B cell (primary cell): ENCODE data around the gene OVOL3. TPM values are rescaled to one million over a fixed set of nuclear protein-coding genes. Genes with fewer than 3 reads are reported as not detected.

Source experiments
- ATAC-seq: fragments of 200-7000 bp; cut with Tn5 transposase; one replicate; pipeline ENCODE4 v1.10.0; 2021; ENCODE audit warnings: low read depth, mild to moderate bottlenecking, moderate number of reproducible peaks, moderate library complexity
- CTCF ChIA-PET: fragments of 350-600 bp; sonication (Branson Sonifier 250); formaldehyde crosslinking; loops from one replicate; lab custom pipeline; 2021; ENCODE audit warnings: antibody characterized with exemption, inconsistent platforms; lab: Charles Lee
- POLR2A ChIA-PET: fragments of 350-600 bp; sonication (Branson Sonifier 250); formaldehyde crosslinking; loops from one replicate; lab custom pipeline; 2021; ENCODE audit warnings: antibody characterized with exemption; lab: Charles Lee
- DNase-seq: peaks from one replicate; pipeline ENCODE4 v3.0.0; 2013
- H2AFZ ChIP-seq: 2 replicates; pipeline ENCODE4 v1.6.1; 2012; ENCODE audit warnings: mild to moderate bottlenecking, low read depth, low read length; ENCODE audit not compliant: insufficient read depth, poor library complexity, severe bottlenecking
- H3K27ac ChIP-seq, 2 donors: 1 replicate in 1 of 2; 2 replicates in 1 of 2; pipeline ENCODE4 v1.5.1; 2012 to 2013; ENCODE audit warnings: low read length in 2 of 2, mild to moderate bottlenecking in 2 of 2, moderate library complexity in 1 of 2
- H3K27me3 ChIP-seq, 4 experiments: fragments of 200-600 bp in 1 of 4; sonication (generic) in 1 of 4; replicated peaks in 1 of 4; 1 replicate in 2 of 4; 2 replicates in 2 of 4; pipeline versions ENCODE4 v1.6.1 to v1.7.0; 2013 to 2016; ENCODE audit warnings: low read length in 3 of 4, mild to moderate bottlenecking in 2 of 4, mixed read lengths in 1 of 4, moderate library complexity in 1 of 4; ENCODE audit not compliant: insufficient read depth in 4 of 4, control insufficient read depth in 3 of 4; ENCODE audit errors: control extremely low read depth in 1 of 4
- H3K36me3 ChIP-seq, 2 experiments: replicated peaks in 1 of 2; 1 replicate in 1 of 2; 2 replicates in 1 of 2; pipeline versions ENCODE4 v1.6.1 to v1.7.1; 2013; ENCODE audit warnings: low read length in 1 of 2; ENCODE audit not compliant: insufficient read depth in 2 of 2, control insufficient read depth in 1 of 2; ENCODE audit errors: control extremely low read depth in 1 of 2, extremely low read depth in 1 of 2
- H3K4me1 ChIP-seq, 2 donors: fragments of 200-600 bp in 1 of 2; sonication (generic) in 1 of 2; 1 replicate in 1 of 2; 2 replicates in 1 of 2; pipeline versions ENCODE4 v1.5.1 to v1.6.1; 2013 to 2017; ENCODE audit warnings: low read length in 2 of 2; ENCODE audit not compliant: control insufficient read depth in 2 of 2, insufficient read depth in 2 of 2
- H3K4me2 ChIP-seq: replicated peaks from 2 replicates; pipeline ENCODE3; 2012; ENCODE audit warnings: mild to moderate bottlenecking, low read depth, low read length; ENCODE audit not compliant: poor library complexity, severe bottlenecking
- H3K4me3 ChIP-seq, 5 experiments: fragments of 200-600 bp in 1 of 5; sonication (generic) in 1 of 5; 1 replicate in 3 of 5; 2 replicates in 2 of 5; pipeline versions ENCODE4 v1.5.1 to v1.7.0; 2011 to 2016; ENCODE audit warnings: low read length in 4 of 5, mild to moderate bottlenecking in 4 of 5, low read depth in 2 of 5, control low read depth in 1 of 5, moderate library complexity in 1 of 5; ENCODE audit not compliant: insufficient read depth in 1 of 5; ENCODE audit errors: control extremely low read depth in 1 of 5, extremely low read depth in 1 of 5
- H3K79me2 ChIP-seq: fragments of 200-600 bp; sonication (generic); one replicate; pipeline ENCODE4 v1.6.0; 2016; ENCODE audit warnings: low read length; ENCODE audit not compliant: control insufficient read depth, insufficient read depth
- H3K9ac ChIP-seq: fragments of 200-600 bp; sonication (generic); 2 replicates; pipeline ENCODE4 v1.6.1; 2017; ENCODE audit warnings: mild to moderate bottlenecking, low read length, moderate library complexity
- H3K9me3 ChIP-seq, 3 donors: one replicate each; pipeline versions ENCODE4 v1.6.1 to v1.7.1; 2013; ENCODE audit warnings: low read length in 2 of 3; ENCODE audit not compliant: control insufficient read depth in 2 of 3, insufficient read depth in 1 of 3; ENCODE audit errors: control extremely low read depth in 1 of 3
- H4K20me1 ChIP-seq: 2 replicates; pipeline ENCODE4 v1.6.0; 2012; ENCODE audit warnings: mild to moderate bottlenecking, low read length; ENCODE audit not compliant: insufficient read depth, control insufficient read depth, poor library complexity, severe bottlenecking
- H3K27ac Mint-ChIP-seq: one replicate; pipeline ENCODE4 v1.8.0; 2021; ENCODE audit warnings: mixed read lengths
- H3K27me3 Mint-ChIP-seq: one replicate; pipeline ENCODE4 v1.8.0; 2021; ENCODE audit warnings: mixed read lengths
- H3K4me1 Mint-ChIP-seq: one replicate; pipeline ENCODE4 v1.8.0; 2021; ENCODE audit warnings: mixed read lengths
- H3K4me3 Mint-ChIP-seq: one replicate; pipeline ENCODE4 v1.8.0; 2021; ENCODE audit warnings: mixed read lengths
- H3K9me3 Mint-ChIP-seq: one replicate; pipeline ENCODE4 v1.8.0; 2022; ENCODE audit warnings: mixed read lengths; ENCODE audit not compliant: insufficient read depth
- CTCF ChIP-seq: fragments of 200-600 bp; IDR thresholded peaks from one replicate; pipeline ENCODE4 v1.8.0; 2022; ENCODE audit warnings: antibody characterized with exemption, mild to moderate bottlenecking
- EZH2 ChIP-seq: IDR thresholded peaks from 2 replicates; pipeline ENCODE4 v1.6.1; 2012; ENCODE audit warnings: borderline replicate concordance, low read depth, mild to moderate bottlenecking, moderate library complexity, low read length; ENCODE audit not compliant: insufficient read depth, poor library complexity, severe bottlenecking
- WGBS: methylation state at CpG from one replicate; pipeline ENCODE4 v1.1.5; 2013; ENCODE audit warnings: missing lambda C conversion rate; ENCODE audit not compliant: insufficient coverage; 5-methylcytosine and 5-hydroxymethylcytosine counted together
- intact Hi-C: fragments of 100-400 bp; cut with micrococcal nuclease; formaldehyde crosslinking; loops from one replicate; pipeline ENCODE4 v1.10.0; 2022
- polyA plus RNA-seq: library from polyadenylated mRNA; depleted of rRNA; stranded (reverse); fragments of >200 nt; gene quantifications from 2 replicates; pipeline ENCODE4 v1.2.3, GENCODE V29; 2012
- total RNA-seq, 2 donors: library from RNA; stranded (reverse); fragments of 120-200 nt in 1 of 2; gene quantifications; 1 replicate in 1 of 2; 2 replicates in 1 of 2; pipeline versions ENCODE4 v1.2.3 to v1.2.4, GENCODE V29; 2013 to 2022

Gene OVOL3
- total and polyA plus RNA-seq, 2 donors (not counting 1 experiment from before 2014, with no cell fraction given), result not detected

GRCh38 chr19:36101550-36102327, 9.2 kb upstream of the OVOL3 start:
- Mint-ChIP-seq H3K27ac (no peak overlapping the region), H3K9me3 (no peaks in the 10 kb centered on the region), H3K4me3 (no peak overlapping the region), H3K27me3 (no peaks in the 10 kb centered on the region), H3K4me1 (no peaks in the 10 kb centered on the region)
- H3K9ac ChIP-seq, result no peak overlapping the region
- H3K9me3 ChIP-seq, result no peaks in the 10 kb centered on the region
- 95% methylated on average over 27 of the region's 27 CpGs for WGBS
- H3K36me3 ChIP-seq, result no peaks in the 10 kb centered on the region
- no peak overlapping the region for H2AFZ ChIP-seq
- DNase-seq (no peak), ATAC-seq (no peak)
- H4K20me1 ChIP-seq, result no peaks in the 10 kb centered on the region
- H3K4me1 ChIP-seq, result no peaks in the 10 kb centered on the region
- H3K27me3 ChIP-seq, result no peaks in the 10 kb centered on the region
- intact Hi-C loops, result no loop called here
- CTCF ChIA-PET, result no interaction called here
- no peak overlapping the region for H3K4me3 ChIP-seq
- POLR2A ChIA-PET, result interaction anchor here (0.6 kb wide), 1 partner anchor 83 kb away, joined by 4 read pairs; no protein-coding TSS in a partner anchor
- TF ChIP-seq CTCF, result no peak
- no peak for TF ChIP-seq EZH2
- no peaks in the 10 kb centered on the region for H3K79me2 ChIP-seq
- H3K27ac ChIP-seq, result no peak overlapping the region
- no peak overlapping the region for H3K4me2 ChIP-seq

- no peaks in the 10 kb centered on the region for H3K27me3 ChIP-seq
- no peak overlapping the region for H3K4me3 ChIP-seq
- Mint-ChIP-seq H3K27ac (no peak overlapping the region), H3K4me3 (no peak overlapping the region), H3K27me3 (no peaks in the 10 kb centered on the region), H3K9me3 (no peaks in the 10 kb centered on the region), H3K4me1 (no peaks in the 10 kb centered on the region)
- WGBS, result 96% methylated on average over 24 of the region's 24 CpGs
- H3K27ac ChIP-seq, result no peak overlapping the region
- ChIA-PET CTCF (interaction anchor here (1.4 to 1.6 kb wide), 2 partner anchors 15 to 49 kb away, joined by 4 to 7 read pairs; partner anchors contain the start of gene THAP8), POLR2A (no interaction called here)
- H3K9ac ChIP-seq, result no peak overlapping the region
- intact Hi-C loops, result no loop called here
- ATAC-seq (no peak), DNase-seq (no peak)
- no peak overlapping the region for H3K4me2 ChIP-seq
- no peak overlapping the region for H2AFZ ChIP-seq
- H3K79me2 ChIP-seq, result no peaks in the 10 kb centered on the region
- no peaks in the 10 kb centered on the region for H4K20me1 ChIP-seq
- H3K4me1 ChIP-seq, result no peaks in the 10 kb centered on the region
- H3K9me3 ChIP-seq, result peaks cover 0 to 6% (median 0%) of the 10 kb centered on the region in 3 donors
- no peak for TF ChIP-seq CTCF
- TF ChIP-seq EZH2, result no peak
- no peaks in the 10 kb centered on the region for H3K36me3 ChIP-seq
These were observed 7.8 kb upstream of the OVOL3 start for GRCh38 chr19:36103040-36103626.
